LoVo (cell line): ENCODE data around the gene SYNDIG1.

Experiments used
- DNase-seq: peaks from one replicate; pipeline ENCODE4 v3.0.0-alpha.2; 2016; ENCODE audit warnings: low spot score

The SYNDIG1 gene

GRCh38 chr20:24448170-24448569 lies 21.3 kb upstream of the SYNDIG1 start:
- no peak for DNase-seq

GRCh38 chr20:24449026-24449720 lies 20.3 kb upstream of the SYNDIG1 start:
- DNase-seq, result no peak

DNA sequence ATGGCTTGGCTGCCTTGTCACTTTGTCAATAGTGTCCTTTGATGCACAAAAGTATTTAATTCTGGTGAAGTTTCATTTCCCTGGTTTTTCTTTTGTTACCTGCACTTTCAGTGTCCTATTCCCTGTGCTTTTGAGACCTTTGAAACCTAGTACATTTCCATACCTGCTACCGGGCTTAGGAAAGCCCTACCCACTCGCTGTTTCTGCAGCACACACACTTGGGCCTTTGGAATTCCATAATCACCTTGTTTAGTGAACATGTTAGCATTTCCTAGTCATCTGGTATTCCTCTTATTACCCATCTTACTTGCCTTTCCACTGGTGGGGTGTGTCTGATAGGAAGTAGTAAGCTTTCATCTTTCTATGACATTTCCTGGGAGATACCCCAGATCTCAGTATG lies 19.3 kb upstream of the SYNDIG1 start:
- DNase-seq, result no peak

DNA sequence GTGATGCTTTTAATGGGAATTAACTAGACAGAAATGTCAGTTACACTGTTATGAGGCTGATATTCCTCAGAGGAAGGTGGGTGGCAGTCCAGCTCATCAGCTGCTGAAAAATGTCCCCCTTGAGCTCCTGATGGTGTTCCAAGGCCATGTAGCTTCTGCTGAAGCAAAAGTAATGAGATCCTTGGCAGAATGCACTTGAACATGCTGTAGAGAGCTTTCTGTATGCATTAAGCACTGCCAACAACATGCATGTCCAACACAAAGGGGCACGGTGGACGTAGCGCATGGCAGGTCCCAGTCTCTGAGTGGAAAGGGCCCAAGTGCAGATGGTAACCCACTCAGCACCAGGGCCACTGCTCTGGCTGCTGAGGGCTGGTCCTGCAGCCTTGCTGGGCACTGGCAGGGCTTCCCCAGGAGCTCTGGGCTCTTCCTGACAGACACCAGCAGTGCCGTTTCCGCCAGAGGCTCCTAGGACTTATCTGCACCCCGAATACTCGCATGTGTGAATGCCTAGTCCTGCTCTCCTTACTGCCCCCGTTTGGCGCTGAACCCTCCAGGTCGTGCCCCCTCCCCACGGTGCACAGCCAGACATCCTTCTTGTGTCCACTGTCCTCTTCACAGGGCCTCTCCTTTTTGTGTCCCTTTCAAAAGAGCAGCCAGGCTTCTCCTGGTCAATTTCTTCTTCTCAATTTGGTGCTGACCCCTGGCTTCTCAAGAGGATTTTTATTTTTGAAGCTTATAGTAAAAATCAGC lies 18.6 kb upstream of the SYNDIG1 start:
- DNase-seq, result no peak

GRCh38 chr20:24451428-24451827 lies 18.0 kb upstream of the SYNDIG1 start:
- no peak for DNase-seq

GRCh38 chr20:24452016-24452415 lies 17.4 kb upstream of the SYNDIG1 start:
- DNase-seq, result no peak

DNA sequence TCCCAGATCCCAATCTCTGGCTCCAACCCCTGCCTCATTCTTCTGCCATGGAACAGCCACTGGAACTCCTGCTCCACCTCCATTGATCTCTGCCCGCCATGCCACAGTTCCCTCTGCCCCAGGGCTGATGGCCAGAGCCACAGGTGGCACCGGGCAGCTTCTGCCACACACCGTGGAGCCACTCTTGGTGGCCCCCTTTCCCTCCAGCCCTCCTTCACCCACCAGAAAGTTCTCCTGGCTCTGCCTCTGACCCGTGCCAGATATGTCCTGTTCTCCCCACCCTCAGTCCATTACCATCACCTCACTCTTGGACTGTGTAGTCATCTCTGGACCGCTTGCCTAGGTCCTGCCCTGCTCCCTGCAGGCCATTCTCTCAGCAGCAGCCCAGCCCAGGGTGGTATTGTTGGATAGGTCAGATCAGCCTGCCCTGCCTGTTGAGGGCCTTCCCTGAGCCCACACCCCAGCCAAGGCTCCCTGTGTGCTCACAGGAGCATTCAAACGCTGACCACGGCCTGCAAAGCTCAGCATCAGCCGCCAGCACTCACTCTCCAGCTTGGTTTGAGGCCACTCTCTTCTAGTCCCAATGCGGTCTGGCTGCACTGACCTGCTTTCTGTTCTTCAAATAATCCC lies 16.8 kb upstream of the SYNDIG1 start:
- DNase-seq, result no peak

GRCh38 chr20:24453869-24454268 lies 15.6 kb upstream of the SYNDIG1 start:
- no peak for DNase-seq

DNA sequence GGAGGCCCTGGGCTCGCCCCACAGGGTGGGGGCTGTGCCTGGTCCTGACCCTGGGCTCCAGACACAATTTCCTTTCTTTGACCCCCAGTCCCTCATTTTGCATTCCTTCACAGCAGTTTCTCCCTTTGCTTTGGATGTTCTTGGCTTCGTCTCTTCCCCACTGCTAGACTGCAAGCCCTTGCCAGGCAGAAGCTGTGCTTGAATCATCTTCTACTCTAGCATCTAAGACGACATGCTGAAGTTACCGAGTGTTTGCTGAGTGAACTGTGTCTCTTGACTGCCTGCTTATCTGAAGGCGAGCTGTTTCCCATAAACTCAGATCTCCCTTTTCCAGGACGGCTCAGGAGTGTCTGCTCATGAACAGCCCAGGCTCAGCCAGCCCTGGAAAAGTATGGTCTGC lies 14.3 kb upstream of the SYNDIG1 start:
- DNase-seq, result no peak

DNA sequence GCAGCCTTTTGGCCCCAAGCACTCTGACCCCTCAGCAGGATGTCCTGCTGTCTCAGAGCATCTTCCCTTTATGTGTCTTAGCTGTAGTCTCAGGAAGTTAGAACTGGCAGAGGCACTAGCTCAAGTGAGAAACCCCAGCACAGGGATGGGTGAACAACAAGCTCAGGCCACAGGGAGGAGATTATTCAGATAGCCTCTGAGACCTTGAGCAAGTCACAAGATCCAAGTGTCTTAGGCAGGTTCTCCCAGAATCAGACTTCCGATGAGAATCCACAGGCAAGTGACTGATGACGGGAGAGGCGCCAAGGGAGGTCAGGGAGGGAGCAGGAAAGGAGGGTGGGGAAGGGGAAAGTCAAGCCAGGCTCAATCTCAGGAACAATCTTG lies 13.0 kb upstream of the SYNDIG1 start:
- DNase-seq, result no peak

GRCh38 chr20:24458436-24458835 lies 11.0 kb upstream of the SYNDIG1 start:
- no peak for DNase-seq

- no peak for DNase-seq
Measured at GRCh38 chr20:24459733-24460132, 9.7 kb upstream of the SYNDIG1 start.

DNA sequence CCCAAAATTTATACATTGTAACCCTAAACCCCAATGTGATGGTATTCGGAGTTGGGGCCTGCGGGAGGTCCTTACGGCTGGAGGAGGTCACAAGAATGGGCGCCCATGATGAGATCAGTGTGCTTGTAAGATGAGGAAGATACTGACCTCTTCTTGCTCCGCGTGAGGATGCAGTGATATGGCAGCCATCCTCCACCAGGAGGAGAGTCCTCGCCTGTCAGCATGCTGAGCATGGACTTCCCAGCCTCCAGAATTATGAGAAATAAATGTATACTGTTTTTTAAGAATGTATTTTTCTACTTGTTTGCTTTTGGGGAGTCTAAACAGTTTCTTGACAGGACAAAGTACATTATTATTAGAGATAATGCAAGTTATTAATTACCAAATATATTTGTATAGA lies 8.7 kb upstream of the SYNDIG1 start:
- no peak for DNase-seq

DNA sequence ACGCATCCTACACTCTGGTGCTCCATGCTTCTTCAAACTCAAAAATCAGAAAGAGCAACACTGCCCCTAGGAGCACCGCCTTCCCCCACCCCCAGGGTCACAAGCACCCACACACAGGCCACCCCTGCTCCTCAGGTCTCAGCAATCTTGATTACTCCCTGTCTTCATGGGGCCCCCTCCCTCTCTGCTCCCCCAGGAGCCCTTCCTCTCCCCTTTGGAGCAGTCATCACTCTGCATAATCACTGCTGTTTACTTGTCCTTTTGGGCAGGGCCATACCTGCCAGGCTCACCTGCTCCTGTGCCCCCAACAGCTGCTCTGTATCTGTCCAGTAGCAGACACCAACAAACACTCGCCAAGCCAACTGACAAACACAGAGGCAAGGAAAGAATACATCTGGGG lies 7.6 kb upstream of the SYNDIG1 start:
- no peak for DNase-seq

DNA sequence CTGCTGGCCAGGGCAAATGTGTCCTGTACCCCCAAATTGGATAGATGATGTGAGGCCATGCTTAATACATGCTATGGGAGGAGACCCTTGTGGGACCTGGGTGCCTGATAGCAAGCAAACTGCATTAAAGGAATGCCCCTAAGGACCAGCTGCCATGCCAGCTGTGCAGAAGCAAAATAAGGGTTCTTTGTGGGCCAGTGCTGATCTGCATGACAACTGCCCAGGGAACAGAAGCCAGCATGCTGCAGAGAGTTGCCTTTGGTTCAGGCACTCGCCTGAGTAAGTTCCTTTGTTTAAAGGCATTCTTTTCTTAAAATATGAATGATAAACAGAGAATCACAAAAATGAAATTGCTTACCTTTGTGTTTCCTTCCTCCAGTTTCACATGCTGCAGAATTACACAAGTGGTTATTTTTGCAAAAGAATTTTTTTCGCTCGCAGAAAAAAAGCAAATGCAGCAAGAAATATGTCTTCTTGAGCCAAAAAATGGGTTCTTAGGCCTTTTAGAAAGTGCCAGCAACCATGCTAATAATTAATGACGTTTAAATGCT lies 6.9 kb upstream of the SYNDIG1 start:
- no peak for DNase-seq

DNA sequence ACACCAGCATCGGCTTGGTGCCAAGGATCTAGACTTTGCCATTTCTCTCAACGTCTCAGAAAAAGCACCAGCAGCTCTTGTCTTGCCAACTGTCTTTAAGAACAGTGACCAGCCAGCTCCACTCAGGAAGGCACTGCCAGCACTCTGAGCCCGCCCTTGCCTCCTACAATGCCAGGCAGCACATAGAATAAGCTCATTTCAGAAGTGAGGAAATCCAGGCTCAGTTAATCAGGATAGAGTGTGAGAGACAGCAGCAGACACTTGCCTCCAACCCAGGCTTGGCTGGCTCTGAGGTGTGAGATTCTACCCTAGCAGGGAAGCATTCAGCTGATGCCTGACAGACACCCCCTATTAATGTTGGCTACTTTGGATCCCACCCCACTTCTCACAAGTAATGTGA lies 4.3 kb upstream of the SYNDIG1 start:
- DNase-seq, result no peak

DNA sequence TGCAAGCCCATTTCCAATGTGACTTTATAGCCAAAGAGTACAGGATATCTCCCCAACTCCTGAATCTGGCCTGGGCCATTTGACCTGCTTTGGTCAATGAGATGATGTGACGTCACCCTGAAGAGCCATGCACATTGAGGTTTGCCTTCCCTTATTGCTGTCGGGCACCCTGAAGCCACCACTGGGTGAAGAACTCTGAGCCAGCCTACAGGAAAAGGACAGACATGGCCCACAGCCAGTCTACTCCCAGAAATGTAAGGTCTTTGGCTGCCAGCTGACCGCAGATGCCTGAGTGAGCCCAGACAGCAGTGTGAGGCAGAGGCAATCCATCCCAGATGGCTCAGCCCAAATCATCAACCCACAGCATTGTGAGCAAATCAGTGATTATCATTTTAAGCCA lies 3.7 kb upstream of the SYNDIG1 start:
- no peak for DNase-seq

GRCh38 chr20:24468401-24469115 lies 871 bp upstream of the SYNDIG1 start:
- no peak for DNase-seq

DNA sequence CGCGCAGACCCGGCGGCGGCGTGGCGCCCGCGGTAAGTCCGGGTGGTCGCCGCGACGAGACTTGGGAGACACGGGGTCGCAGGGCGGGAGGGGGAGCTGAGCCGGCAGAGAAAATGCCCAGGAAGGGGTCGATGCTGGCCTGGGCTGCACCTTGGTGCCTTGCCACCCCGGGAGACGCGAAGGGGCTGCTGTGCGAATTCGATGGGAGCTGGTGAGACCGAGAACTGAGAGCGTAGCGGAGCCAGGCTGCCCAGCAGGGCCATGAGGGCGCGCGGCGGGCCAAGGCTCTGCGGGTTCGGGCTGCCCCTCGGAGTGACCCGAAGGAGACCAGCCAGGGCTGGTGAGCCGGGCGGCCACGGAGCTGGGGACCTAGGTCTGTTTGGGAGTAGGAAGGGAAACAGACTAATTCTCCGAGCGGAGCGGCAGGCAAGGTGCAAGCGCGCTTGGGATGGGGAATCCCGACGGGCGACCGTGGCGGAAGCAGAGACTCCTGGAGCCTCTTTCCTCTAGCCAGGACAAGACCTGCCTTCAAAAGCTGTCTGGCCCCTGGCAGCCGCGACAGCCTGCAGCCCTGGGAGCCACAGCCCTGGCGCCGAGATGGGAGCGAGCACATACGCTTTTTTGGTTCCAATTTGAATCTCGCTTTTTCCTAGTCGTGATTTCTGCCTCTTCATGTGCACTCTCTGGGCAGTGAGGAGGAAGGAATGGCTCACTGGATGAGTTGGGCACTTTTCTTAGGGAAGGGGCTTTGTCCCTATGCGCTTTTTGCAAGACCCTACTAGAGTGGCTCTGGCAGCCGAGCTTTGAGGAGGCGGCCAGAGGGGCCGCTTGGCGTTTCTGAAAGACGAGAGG lies 691 bp downstream of the SYNDIG1 start:
- DNase-seq, result no peak

GRCh38 chr20:24470746-24471582 lies 1.5 kb downstream of the SYNDIG1 start:
- no peak for DNase-seq

DNA sequence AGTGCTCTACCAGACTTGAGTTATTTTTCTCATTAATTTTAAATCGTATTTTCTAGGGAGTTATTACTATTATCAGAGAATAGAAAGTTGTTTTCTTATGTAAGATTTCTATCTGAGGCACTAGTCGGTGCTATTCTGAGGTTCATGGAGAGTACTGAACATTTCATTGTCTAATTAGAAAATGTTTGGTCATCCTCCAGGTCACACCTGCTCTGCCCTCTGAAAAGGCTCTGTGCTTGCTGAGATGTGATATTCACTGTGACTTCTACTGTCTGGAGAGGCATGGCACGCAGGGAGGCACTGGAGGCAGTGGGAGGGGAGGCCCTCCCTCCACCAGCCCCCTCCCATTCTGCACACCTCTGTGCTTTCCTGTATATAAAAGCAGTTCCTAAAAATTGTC lies 3.0 kb downstream of the SYNDIG1 start:
- no peak for DNase-seq
